Suprapubic skin (tissue), 4 donors: Measurements from ENCODE around the gene TAF3.

Experiments used
- POLR2A ChIP-seq, 2 donors: fragments of 450-650 bp; IDR thresholded peaks; one replicate each; pipeline ENCODE4 v1.6.1; 2017; ENCODE audit warnings: antibody characterized with exemption in 2 of 2, mild to moderate bottlenecking in 2 of 2, moderate library complexity in 2 of 2
- POLR2AphosphoS5 ChIP-seq, 3 donors: sonication (generic); formaldehyde crosslinking; IDR thresholded peaks; one replicate each; pipeline ENCODE4 v1.6.1; 2017; ENCODE audit warnings: antibody characterized with exemption in 3 of 3
- TF ChIP-seq, protein P1 (sequence below), 2 donors: fragments of 200-600 bp in 1 of 2; fragments of 450-650 bp in 1 of 2; sonication (generic) in 1 of 2; IDR thresholded peaks; one replicate each; pipeline ENCODE4 v1.5.1; 2016 to 2019; ENCODE audit warnings: antibody characterized with exemption in 2 of 2, mild to moderate bottlenecking in 1 of 2, moderate library complexity in 1 of 2

DNA sequence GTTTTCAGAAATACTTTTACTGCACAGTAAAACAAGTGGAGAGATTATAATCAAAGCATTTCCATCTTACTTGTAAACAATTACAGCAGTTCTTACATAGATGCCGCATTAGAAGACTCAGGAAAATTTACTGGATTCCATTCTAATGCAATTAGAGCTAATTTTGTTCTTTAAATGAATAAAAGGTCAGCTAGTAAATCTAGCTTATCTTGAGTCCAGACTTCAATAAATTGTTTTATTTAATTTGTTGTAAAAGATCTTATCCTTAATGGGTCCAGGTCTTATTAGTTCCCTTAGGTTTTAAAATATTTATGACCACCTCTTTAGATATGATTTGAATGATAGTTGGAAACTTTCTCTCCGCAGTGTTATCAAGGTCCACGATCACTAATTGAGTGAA lies 166.0 kb downstream of the TAF3 start:
- TF ChIP-seq POLR2A (IDR thresholded peaks at IDR 0.05) (no peak), POLR2AphosphoS5 (IDR thresholded peaks at IDR 0.05) (no peak)
- TF ChIP-seq, protein P1, sequence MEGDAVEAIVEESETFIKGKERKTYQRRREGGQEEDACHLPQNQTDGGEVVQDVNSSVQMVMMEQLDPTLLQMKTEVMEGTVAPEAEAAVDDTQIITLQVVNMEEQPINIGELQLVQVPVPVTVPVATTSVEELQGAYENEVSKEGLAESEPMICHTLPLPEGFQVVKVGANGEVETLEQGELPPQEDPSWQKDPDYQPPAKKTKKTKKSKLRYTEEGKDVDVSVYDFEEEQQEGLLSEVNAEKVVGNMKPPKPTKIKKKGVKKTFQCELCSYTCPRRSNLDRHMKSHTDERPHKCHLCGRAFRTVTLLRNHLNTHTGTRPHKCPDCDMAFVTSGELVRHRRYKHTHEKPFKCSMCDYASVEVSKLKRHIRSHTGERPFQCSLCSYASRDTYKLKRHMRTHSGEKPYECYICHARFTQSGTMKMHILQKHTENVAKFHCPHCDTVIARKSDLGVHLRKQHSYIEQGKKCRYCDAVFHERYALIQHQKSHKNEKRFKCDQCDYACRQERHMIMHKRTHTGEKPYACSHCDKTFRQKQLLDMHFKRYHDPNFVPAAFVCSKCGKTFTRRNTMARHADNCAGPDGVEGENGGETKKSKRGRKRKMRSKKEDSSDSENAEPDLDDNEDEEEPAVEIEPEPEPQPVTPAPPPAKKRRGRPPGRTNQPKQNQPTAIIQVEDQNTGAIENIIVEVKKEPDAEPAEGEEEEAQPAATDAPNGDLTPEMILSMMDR (IDR thresholded peaks at IDR 0.05) = no peak
